ENCODE data around the gene AKT3. TPM values are rescaled to one million over a fixed set of nuclear protein-coding genes. Genes with fewer than 3 reads are reported as not detected.
"Not testable (repeated sequence)": the region's sequence is repeated elsewhere in the genome, so short reads cannot be mapped to it uniquely, and the experiment has no call there.

The AKT3 gene
- total RNA-seq, 1 donor from 2014 or later, result 29.9 TPM

DNA sequence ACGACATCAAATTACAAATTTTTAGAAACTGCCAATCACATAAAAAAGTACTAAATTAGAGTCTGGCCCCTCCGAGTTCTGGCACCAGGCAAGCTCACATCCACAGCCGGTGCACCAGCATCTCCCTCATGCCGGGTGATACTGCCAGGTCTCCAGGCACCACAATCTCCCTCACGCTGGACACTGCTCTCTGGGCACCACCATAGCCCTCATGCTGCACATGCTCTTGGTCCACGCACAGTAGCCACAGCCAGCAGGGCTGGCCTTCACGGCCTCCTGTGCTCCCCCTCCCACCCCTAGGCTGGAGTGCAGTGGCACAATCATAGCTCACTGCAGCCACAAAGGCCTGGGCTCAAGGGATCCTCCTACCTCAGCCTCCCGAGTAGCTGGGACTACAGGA, 65.5 kb downstream of the AKT3 start:
- no peak overlapping the region for H3K27ac Mint-ChIP-seq
- H3K36me3 Mint-ChIP-seq, result no peaks in the 10 kb centered on the region
- H3K9me3 Mint-ChIP-seq, result peaks cover 3% of the 10 kb centered on the region
- DNase-seq (ENCODE audit: extremely low spot score, unreplicated experiment), result no peak
- H3K27me3 Mint-ChIP-seq, result no peaks in the 10 kb centered on the region
- TF ChIP-seq CTCF (conservative IDR thresholded peaks at IDR 0.05), result no peak
- H3K4me3 Mint-ChIP-seq, result no peak overlapping the region
- peaks cover 5% of the 10 kb centered on the region for H3K4me1 Mint-ChIP-seq (ENCODE audit: unreplicated experiment)

GRCh38 chr1:243783714-243784113, 66.3 kb downstream of the AKT3 start:
- Mint-ChIP-seq H3K4me3 (no peak overlapping the region), H3K27me3 (no peaks in the 10 kb centered on the region), H3K36me3 (no peaks in the 10 kb centered on the region), H3K4me1 (ENCODE audit: unreplicated experiment) (peaks cover 5% of the 10 kb centered on the region), H3K9me3 (no peaks in the 10 kb centered on the region), H3K27ac (no peak overlapping the region)
- no peak for TF ChIP-seq CTCF (conservative IDR thresholded peaks at IDR 0.05)
- no peak for DNase-seq (ENCODE audit: extremely low spot score, unreplicated experiment)

DNA sequence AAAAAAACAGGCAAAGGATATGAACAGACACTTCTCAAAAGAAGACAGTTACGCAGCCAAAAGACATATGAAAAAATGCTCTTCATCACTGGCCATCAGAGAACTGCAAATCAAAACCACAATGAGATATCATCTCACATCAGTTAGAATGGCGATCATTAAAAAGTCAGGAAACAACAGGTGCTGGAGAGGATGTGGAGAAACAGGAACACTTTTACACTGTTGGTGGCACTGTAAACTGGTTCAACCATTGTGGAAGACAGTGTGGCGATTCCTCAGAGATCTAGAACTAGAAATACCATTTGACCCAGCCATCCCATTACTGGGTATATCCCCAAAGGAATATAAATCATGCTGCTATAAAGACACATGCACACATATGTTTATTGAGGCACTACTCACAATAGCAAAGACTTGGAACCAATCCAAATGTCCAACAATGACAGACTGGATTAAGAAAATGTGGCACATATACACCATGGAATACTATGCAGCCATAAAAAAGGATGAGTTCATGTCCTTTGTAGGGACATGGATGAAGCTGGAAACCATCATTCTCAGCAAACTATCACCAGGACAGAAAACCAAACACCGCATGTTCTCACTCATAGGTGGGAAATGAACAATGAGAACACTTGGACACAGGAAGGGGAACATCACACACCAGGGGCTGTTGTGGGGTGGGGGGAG, 77.5 kb downstream of the AKT3 start:
- DNase-seq (ENCODE audit: extremely low spot score, unreplicated experiment); H3K9me3 Mint-ChIP-seq; H3K4me3 Mint-ChIP-seq; H3K27me3 Mint-ChIP-seq; H3K27ac Mint-ChIP-seq; H3K36me3 Mint-ChIP-seq; H3K4me1 Mint-ChIP-seq (ENCODE audit: unreplicated experiment): not testable (repeated sequence)

- DNase-seq (ENCODE audit: extremely low spot score, unreplicated experiment), result no peak
- no peaks in the 10 kb centered on the region for H3K36me3 Mint-ChIP-seq
Measured at GRCh38 chr1:243770860-243771259, 79.2 kb downstream of the AKT3 start.

DNA sequence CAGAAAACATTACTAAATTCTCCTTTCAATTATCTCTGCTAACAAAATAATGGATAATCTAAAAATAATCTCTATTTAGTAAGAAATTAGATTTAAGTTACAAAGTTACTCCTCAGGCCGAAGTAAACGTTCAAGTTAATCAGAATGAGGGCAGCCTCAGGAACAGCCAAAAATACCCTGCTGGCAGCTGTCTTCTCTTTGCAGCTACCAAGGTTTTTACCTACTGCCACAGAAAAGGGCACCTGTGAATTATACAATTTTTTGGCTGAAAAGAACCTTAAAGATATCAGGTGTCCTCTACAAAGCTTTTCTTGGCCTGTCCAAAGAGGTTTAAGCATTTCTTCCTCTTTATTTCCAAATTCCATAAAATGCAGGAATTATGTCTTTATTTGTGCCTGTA, 84.4 kb downstream of the AKT3 start:
- no peaks in the 10 kb centered on the region for H3K36me3 Mint-ChIP-seq
- TF ChIP-seq CTCF (conservative IDR thresholded peaks at IDR 0.05), result no peak
- H3K27me3 Mint-ChIP-seq, result no peaks in the 10 kb centered on the region
- H3K4me3 Mint-ChIP-seq, result no peak overlapping the region
- DNase-seq (ENCODE audit: extremely low spot score, unreplicated experiment), result no peak
- peaks cover 8% of the 10 kb centered on the region for H3K9me3 Mint-ChIP-seq
- no peaks in the 10 kb centered on the region for H3K4me1 Mint-ChIP-seq (ENCODE audit: unreplicated experiment)
- no peak overlapping the region for H3K27ac Mint-ChIP-seq

More at GRCh38 chr1:243770860-243771259, 79.2 kb downstream of the AKT3 start:
- Mint-ChIP-seq H3K4me1 (ENCODE audit: unreplicated experiment) (no peaks in the 10 kb centered on the region), H3K27me3 (no peaks in the 10 kb centered on the region), H3K27ac (no peak overlapping the region), H3K4me3 (no peak overlapping the region), H3K9me3 (peaks cover 8% of the 10 kb centered on the region)
- TF ChIP-seq CTCF (conservative IDR thresholded peaks at IDR 0.05), result no peak

DNA sequence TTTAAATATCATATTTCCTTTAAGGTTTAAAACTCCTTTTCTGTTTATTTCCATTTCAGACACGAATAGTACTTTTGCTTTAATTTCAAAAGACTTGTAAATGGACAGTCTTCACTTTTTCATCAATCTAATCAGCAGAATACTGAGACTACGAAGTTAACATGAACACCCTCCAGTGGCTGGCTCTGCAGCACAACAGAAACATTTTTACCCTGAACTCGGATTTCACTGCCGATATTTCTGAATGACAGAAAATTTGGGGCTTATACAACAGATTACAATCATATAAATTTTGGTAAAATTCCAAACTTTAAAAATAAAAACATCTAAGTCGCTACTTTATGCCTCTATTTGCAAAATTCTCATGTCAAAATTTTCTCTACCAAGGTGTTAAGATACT, 86.2 kb downstream of the AKT3 start:
- no peak for TF ChIP-seq CTCF (conservative IDR thresholded peaks at IDR 0.05)
- no peak for DNase-seq (ENCODE audit: extremely low spot score, unreplicated experiment)
- Mint-ChIP-seq H3K36me3 (no peaks in the 10 kb centered on the region), H3K27me3 (no peaks in the 10 kb centered on the region), H3K4me1 (ENCODE audit: unreplicated experiment) (no peaks in the 10 kb centered on the region), H3K9me3 (peaks cover 2% of the 10 kb centered on the region), H3K4me3 (no peak overlapping the region), H3K27ac (no peak overlapping the region)

Measured in type B pancreatic cell (in vitro differentiated cells).